GM19395 (cell line): ENCODE measurements around the gene ATG3.
"Not testable (repeated sequence)": the region's sequence is repeated elsewhere in the genome, so short reads cannot be mapped to it uniquely, and the experiment has no call there.

ENCODE experiments used
- ATAC-seq: cut with Tn5 transposase; IDR thresholded peaks from one replicate; pipeline ENCODE4 v1.9.1; 2021; ENCODE audit warnings: mild to moderate bottlenecking, moderate library complexity; ENCODE audit not compliant: unreplicated experiment

Gene ATG3

DNA sequence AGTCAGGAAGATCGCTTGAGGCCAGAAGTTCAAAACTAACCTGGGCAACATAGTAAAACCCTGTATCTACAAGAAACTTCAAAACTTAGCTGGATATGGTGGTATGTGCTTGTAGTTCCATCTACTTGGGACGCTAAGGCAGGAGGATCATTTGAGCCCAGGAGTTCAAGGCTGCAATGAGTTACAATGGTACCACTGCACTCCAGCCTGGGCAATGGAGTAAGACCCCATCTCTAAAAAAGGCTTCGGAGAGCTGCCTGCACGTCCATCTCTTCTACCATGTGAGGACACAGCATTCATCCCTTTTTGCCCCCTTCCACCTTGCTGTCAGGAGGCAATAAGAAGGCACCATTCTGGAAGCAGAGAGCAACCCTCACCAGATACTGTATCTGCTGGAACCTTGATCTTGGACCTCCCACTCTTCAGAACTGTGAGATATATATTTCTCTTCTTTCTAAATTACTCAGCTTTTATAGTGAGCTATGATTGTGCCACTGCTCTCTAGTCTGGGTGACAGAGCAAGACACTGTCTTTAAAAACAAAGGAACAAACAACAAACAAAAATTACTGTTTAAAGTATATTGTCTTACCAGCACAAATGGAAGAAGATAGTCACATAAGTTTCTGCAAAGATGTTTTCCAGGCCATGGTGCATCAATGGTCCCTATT lies 58.3 kb downstream of the ATG3 start:
- no peak for ATAC-seq

GRCh38 chr3:112500621-112501020 lies 61.1 kb downstream of the ATG3 start:
- ATAC-seq = no peak

GRCh38 chr3:112498914-112499711 lies 62.6 kb downstream of the ATG3 start, which contains the start of gene BTLA:
Gene BTLA (minus strand): TSS chr3:112499472. CDS start chr3:112499358, 114 bp downstream.
- ATAC-seq = peak; percentile 70

- no peak for ATAC-seq
Measured at GRCh38 chr3:112497897-112498548, 63.7 kb downstream of the ATG3 start.

DNA sequence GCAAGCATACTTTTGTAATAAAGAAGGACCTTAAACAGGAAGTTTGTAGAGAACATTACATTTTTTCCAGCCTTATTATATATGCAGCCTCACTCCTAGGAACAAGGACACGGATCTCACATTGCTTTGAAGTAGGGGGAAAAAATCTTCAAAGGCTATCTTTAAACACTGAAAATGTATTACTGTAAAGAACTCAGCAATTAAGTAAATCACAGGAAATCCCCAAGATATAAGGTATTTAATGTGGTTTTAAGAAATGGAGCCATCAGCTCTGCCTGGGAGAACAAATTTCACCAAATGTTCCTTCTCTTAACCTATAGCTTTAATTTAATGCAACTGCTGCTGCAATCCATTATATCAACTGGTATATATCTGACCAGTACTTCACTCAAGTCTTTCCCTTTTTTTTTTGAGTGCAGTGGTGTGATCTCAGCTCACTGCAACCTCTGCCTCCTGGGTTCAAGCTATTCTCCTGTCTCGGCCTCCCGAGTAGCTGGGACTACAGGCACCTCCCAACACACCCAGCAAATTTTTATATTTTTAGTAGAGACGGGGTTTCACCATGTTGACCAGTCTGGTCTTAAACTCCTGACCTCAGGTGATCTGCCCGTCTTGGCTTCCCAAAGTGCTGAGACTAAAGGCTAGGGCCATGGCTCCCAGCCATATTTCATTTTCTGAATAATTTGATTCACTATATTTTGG lies 65.2 kb downstream of the ATG3 start:
- no peak for ATAC-seq

GRCh38 chr3:112494448-112494767 lies 67.4 kb downstream of the ATG3 start:
- not testable (repeated sequence) for ATAC-seq

GRCh38 chr3:112492124-112492523 lies 69.6 kb downstream of the ATG3 start:
- no peak for ATAC-seq

DNA sequence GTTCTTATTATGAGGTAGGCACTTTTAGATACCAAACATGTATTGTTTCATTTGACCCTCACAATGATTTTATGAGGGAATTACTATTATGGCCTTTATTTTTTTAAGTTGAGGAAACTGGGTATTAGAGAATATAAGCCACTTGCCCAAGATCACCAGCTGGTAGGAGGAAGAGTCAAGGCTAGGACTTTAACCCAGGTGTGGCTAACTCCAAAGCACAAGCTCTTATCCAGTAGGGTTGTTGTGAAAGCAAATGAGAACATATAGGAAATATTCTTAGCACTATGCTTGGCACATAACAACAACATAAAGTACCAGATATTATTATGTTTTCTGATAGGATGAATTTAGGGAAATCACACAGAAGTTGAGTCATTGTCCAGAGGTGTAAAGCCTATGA lies 70.4 kb downstream of the ATG3 start:
- no peak for ATAC-seq

DNA sequence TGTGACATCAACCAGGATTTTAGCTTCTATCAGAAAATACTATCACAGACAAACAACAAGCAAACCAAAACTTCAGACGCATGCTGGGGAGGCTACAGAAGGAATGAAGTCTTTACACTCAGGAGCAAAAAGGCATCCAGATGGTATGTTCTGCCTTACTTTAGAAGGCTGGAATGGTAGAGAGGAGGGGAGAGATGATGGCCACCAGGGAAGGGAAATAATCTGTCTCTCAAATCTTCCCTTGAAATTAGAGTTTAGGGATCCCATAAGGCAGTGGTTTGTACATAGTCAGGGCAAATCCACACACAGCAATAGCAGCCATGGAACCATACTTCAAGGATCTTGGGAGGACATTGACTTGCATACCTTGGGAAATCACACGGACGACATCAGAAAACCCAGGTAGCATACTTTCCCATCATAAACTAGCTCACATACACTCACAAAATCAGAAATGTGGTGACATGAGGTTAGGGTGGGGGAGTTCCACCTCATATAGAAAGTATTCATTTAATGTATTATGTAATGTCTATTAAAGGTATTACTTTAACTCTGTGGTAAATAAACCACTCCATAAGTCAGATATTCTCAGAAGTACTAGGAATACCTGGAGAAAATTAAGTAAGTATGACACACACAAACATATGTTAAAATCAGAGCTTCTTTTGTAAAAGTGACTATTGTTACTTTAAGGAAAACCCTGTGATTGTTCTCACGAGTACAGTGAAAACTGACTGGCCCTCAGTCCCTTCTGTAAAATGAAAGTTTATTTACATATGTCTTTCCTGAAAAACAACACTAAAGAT lies 71.9 kb downstream of the ATG3 start:
- peak; percentile 47 for ATAC-seq

DNA sequence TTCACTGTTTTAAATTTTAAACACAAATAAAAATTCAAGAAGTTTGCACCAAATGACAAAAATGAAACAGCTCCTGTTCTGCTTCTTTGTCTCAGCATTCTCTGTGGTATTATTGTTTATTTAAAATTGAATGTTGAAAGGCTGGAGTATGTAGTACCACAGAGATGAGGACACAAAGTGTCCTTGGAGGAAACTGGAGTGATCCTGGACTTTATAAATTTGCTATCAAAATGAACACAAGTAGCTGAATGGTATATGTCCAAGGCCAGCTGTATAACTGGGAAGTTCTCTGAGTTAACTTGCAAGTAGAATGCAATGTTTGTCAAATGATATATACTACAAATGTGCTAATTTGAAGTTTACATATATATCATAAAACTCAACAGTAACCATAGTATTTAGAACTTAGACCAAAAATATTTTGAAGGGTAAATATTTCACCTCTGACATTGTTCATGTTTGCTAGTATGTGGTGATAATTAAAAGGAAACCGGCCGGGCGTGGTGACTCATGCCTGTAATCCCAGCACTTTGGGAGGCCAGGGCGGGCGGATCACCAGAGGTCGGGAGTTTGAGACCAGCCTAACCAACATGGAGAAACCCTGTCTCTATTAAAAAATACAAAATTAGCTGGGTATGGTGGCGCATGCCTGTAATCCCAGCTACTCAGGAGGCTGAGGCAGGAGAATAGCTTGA lies 74.8 kb downstream of the ATG3 start:
- no peak for ATAC-seq

- ATAC-seq = no peak
Measured at GRCh38 chr3:112484352-112484751, 77.4 kb downstream of the ATG3 start.

DNA sequence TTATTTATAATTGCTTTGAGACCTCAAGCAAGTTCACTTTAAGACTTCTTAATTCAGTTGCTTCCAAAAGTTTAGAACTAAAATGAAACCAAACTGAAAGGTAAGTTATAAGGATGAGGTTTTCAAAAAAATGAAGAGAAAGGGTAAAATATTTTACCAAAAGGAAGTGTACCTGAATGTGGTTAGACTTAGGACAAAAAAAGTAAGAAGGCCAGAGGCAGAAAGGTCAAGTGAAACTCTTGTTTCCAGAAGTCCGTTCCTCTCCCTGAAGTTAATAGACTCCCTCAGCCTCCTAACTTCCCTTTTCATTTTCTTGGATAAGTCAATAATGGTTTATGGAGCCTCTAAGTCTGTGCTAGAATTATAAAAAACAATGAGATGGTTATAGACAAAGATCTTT lies 79.1 kb downstream of the ATG3 start:
- ATAC-seq = peak; percentile 66
